ENCODE measurements around the gene NPC1L1. TPM values are rescaled to one million over a fixed set of nuclear protein-coding genes. Genes with fewer than 3 reads are reported as not detected.

NPC1L1 gene
- total and polyA plus RNA-seq, 9 donors: 0.04 to 1.5 (median 0.11) TPM; not detected in 1

GRCh38 chr7:44505595-44505994, 35.5 kb downstream of the NPC1L1 start:
- Histone ChIP-seq H3K4me3 (ENCODE audit: low read length) (no peak overlapping the region), H3K4me1 (ENCODE audit: control insufficient read depth, insufficient read depth, low read length) (no peaks in the 10 kb centered on the region), H3K27me3 (ENCODE audit: control insufficient read depth, insufficient read depth, low read length) (peaks cover 5% of the 10 kb centered on the region), H3K9me3 (replicated peaks; ENCODE audit: control insufficient read depth, low read depth, low read length) (no peaks in the 10 kb centered on the region), H3K36me3 (ENCODE audit: control insufficient read depth, insufficient read depth, low read length) (no peaks in the 10 kb centered on the region), H3K27ac (ENCODE audit: low read length) (no peak overlapping the region)
- DNase-seq: no peak
- WGBS (ENCODE audit: insufficient coverage): no CpG with 5 or more reads among the region's 3 CpGs

- Histone ChIP-seq H3K9me3 (replicated peaks; ENCODE audit: control insufficient read depth, low read depth, low read length) (no peaks in the 10 kb centered on the region), H3K4me3 (ENCODE audit: low read length) (no peak overlapping the region), H3K27me3 (ENCODE audit: control insufficient read depth, insufficient read depth, low read length) (peaks cover 8% of the 10 kb centered on the region), H3K36me3 (ENCODE audit: control insufficient read depth, insufficient read depth, low read length) (no peaks in the 10 kb centered on the region), H3K4me1 (ENCODE audit: control insufficient read depth, insufficient read depth, low read length) (no peaks in the 10 kb centered on the region), H3K27ac (ENCODE audit: low read length) (no peak overlapping the region)
- WGBS (ENCODE audit: insufficient coverage): no CpG with 5 or more reads among the region's 4 CpGs
- peak; percentile 9 for DNase-seq
Observed at GRCh38 chr7:44498230-44498954, 42.7 kb downstream of the NPC1L1 start.

- WGBS (ENCODE audit: insufficient coverage): 100% methylated on average over 2 of the region's 5 CpGs
- Histone ChIP-seq H3K27ac (ENCODE audit: low read length) (no peak overlapping the region), H3K36me3 (ENCODE audit: control insufficient read depth, insufficient read depth, low read length) (no peaks in the 10 kb centered on the region), H3K9me3 (replicated peaks; ENCODE audit: control insufficient read depth, low read depth, low read length) (no peaks in the 10 kb centered on the region), H3K27me3 (ENCODE audit: control insufficient read depth, insufficient read depth, low read length) (peaks cover 9% of the 10 kb centered on the region), H3K4me1 (ENCODE audit: control insufficient read depth, insufficient read depth, low read length) (no peaks in the 10 kb centered on the region), H3K4me3 (ENCODE audit: low read length) (no peak overlapping the region)
- DNase-seq: no peak
Observed at GRCh38 chr7:44497155-44498027, 43.7 kb downstream of the NPC1L1 start.

GRCh38 chr7:44496385-44496784, 44.7 kb downstream of the NPC1L1 start:
- WGBS (ENCODE audit: insufficient coverage): no CpG with 5 or more reads among the region's 1 CpG
- Histone ChIP-seq H3K4me3 (ENCODE audit: low read length) (no peak overlapping the region), H3K9me3 (replicated peaks; ENCODE audit: control insufficient read depth, low read depth, low read length) (no peaks in the 10 kb centered on the region), H3K4me1 (ENCODE audit: control insufficient read depth, insufficient read depth, low read length) (no peaks in the 10 kb centered on the region), H3K27me3 (ENCODE audit: control insufficient read depth, insufficient read depth, low read length) (peaks cover 9% of the 10 kb centered on the region), H3K27ac (ENCODE audit: low read length) (no peak overlapping the region), H3K36me3 (ENCODE audit: control insufficient read depth, insufficient read depth, low read length) (no peaks in the 10 kb centered on the region)
- DNase-seq: no peak

GRCh38 chr7:44494960-44495359, 46.2 kb downstream of the NPC1L1 start:
- Histone ChIP-seq H3K4me1 (ENCODE audit: control insufficient read depth, insufficient read depth, low read length) (no peaks in the 10 kb centered on the region), H3K36me3 (ENCODE audit: control insufficient read depth, insufficient read depth, low read length) (no peaks in the 10 kb centered on the region), H3K4me3 (ENCODE audit: low read length) (no peak overlapping the region), H3K9me3 (replicated peaks; ENCODE audit: control insufficient read depth, low read depth, low read length) (no peaks in the 10 kb centered on the region), H3K27ac (ENCODE audit: low read length) (no peak overlapping the region), H3K27me3 (ENCODE audit: control insufficient read depth, insufficient read depth, low read length) (peaks cover 7% of the 10 kb centered on the region)
- DNase-seq: no peak
- WGBS (ENCODE audit: insufficient coverage): no CpG with 5 or more reads among the region's 2 CpGs

GRCh38 chr7:44491229-44491628, 49.9 kb downstream of the NPC1L1 start:
- no CpG with 5 or more reads among the region's 3 CpGs for WGBS (ENCODE audit: insufficient coverage)
- peaks cover 5% of the 10 kb centered on the region for H3K4me1 ChIP-seq (ENCODE audit: control insufficient read depth, insufficient read depth, low read length)

GRCh38 chr7:44490351-44491200, 50.6 kb downstream of the NPC1L1 start, which contains the start of gene NUDCD3:
Gene NUDCD3, minus strand, starts transcription at chr7:44490658. Its CDS starts 58 bp downstream, at chr7:44490600.
- H3K27me3 ChIP-seq (ENCODE audit: control insufficient read depth, insufficient read depth, low read length): peaks cover 2% of the 10 kb centered on the region
- peaks cover 5% of the 10 kb centered on the region for H3K4me1 ChIP-seq (ENCODE audit: control insufficient read depth, insufficient read depth, low read length)
- peak within 1 kb of the TSS; percentile 98 for H3K27ac ChIP-seq (ENCODE audit: low read length)
- H3K4me3 ChIP-seq (ENCODE audit: low read length): peak within 1 kb of the TSS; percentile 81
- H3K36me3 ChIP-seq (ENCODE audit: control insufficient read depth, insufficient read depth, low read length): no peaks in the 10 kb centered on the region
- peak; percentile 94 for DNase-seq
- under 1% methylated on average over 61 of the region's 63 CpGs for WGBS (ENCODE audit: insufficient coverage)
- no peaks in the 10 kb centered on the region for H3K9me3 ChIP-seq (replicated peaks; ENCODE audit: control insufficient read depth, low read depth, low read length)

More at GRCh38 chr7:44491229-44491628, 49.9 kb downstream of the NPC1L1 start:
- H3K27ac ChIP-seq (ENCODE audit: low read length): peak overlapping the region; percentile 98
- peaks cover 4% of the 10 kb centered on the region for H3K27me3 ChIP-seq (ENCODE audit: control insufficient read depth, insufficient read depth, low read length)
- peak overlapping the region; percentile 81 for H3K4me3 ChIP-seq (ENCODE audit: low read length)
- no peaks in the 10 kb centered on the region for H3K36me3 ChIP-seq (ENCODE audit: control insufficient read depth, insufficient read depth, low read length)
- no peaks in the 10 kb centered on the region for H3K9me3 ChIP-seq (replicated peaks; ENCODE audit: control insufficient read depth, low read depth, low read length)
- no peak for DNase-seq

GRCh38 chr7:44489955-44490350, 51.2 kb downstream of the NPC1L1 start:
- peaks cover 2% of the 10 kb centered on the region for H3K27me3 ChIP-seq (ENCODE audit: control insufficient read depth, insufficient read depth, low read length)
- H3K27ac ChIP-seq (ENCODE audit: low read length): peak overlapping the region; percentile 98
- WGBS (ENCODE audit: insufficient coverage): 0% methylated on average over 19 of the region's 19 CpGs
- H3K4me3 ChIP-seq (ENCODE audit: low read length): peak overlapping the region; percentile 81
- peaks cover 2% of the 10 kb centered on the region for H3K36me3 ChIP-seq (ENCODE audit: control insufficient read depth, insufficient read depth, low read length)
- peaks cover 5% of the 10 kb centered on the region for H3K4me1 ChIP-seq (ENCODE audit: control insufficient read depth, insufficient read depth, low read length)
- no peak for DNase-seq
- H3K9me3 ChIP-seq (replicated peaks; ENCODE audit: control insufficient read depth, low read depth, low read length): no peaks in the 10 kb centered on the region

GRCh38 chr7:44488955-44489354, 52.2 kb downstream of the NPC1L1 start:
- Histone ChIP-seq H3K27me3 (ENCODE audit: control insufficient read depth, insufficient read depth, low read length) (peaks cover 2% of the 10 kb centered on the region), H3K4me1 (ENCODE audit: control insufficient read depth, insufficient read depth, low read length) (peaks cover 5% of the 10 kb centered on the region), H3K27ac (ENCODE audit: low read length) (no peak overlapping the region), H3K9me3 (replicated peaks; ENCODE audit: control insufficient read depth, low read depth, low read length) (peaks cover under 1% of the 10 kb centered on the region), H3K36me3 (ENCODE audit: control insufficient read depth, insufficient read depth, low read length) (peaks cover 12% of the 10 kb centered on the region), H3K4me3 (ENCODE audit: low read length) (no peak overlapping the region)
- DNase-seq: no peak
- 82% methylated on average over 3 of the region's 3 CpGs for WGBS (ENCODE audit: insufficient coverage)

Data from muscle of leg (tissue), 11 donors.